PC-3 (cell line): ENCODE results near the gene NOL9. TPM values are rescaled to one million over a fixed set of nuclear protein-coding genes. Genes with fewer than 3 reads are reported as not detected.

ENCODE experiments used
- ATAC-seq: fragments of 200-7000 bp; cut with Tn5 transposase; 2 replicates; pipeline ENCODE4 v1.9.1; 2020; ENCODE audit warnings: mild to moderate bottlenecking, moderate library complexity
- BruUV-seq: library from RNA; stranded (reverse); fragments of 400-500 nt; replicated peaks from 2 replicates; lab custom pipeline; 2021; lab: Mats Ljungman, UMichigan
- CTCF ChIA-PET: fragments of 300-600 bp; sonication (Branson Sonifier 250); formaldehyde crosslinking; loops from one replicate; lab custom pipeline; 2022; ENCODE audit warnings: antibody characterized with exemption; lab: Charles Lee
- POLR2A ChIA-PET: fragments of 300-600 bp; sonication (Branson Sonifier 250); formaldehyde crosslinking; loops from one replicate; lab custom pipeline; 2022; ENCODE audit warnings: antibody characterized with exemption; ENCODE audit not compliant: unreplicated experiment; lab: Charles Lee
- DNase-seq: peaks from one replicate; pipeline ENCODE4 v3.0.0-alpha.2; 2015
- H2AFZ ChIP-seq: fragments of 300-600 bp; sonication (generic); 2 replicates; pipeline ENCODE4 v1.6.0; 2016; ENCODE audit warnings: antibody characterized with exemption, low read length
- H3F3A ChIP-seq: fragments of 300-600 bp; sonication (generic); one replicate; pipeline ENCODE4 v1.6.0; 2017; ENCODE audit warnings: antibody characterized with exemption, low read length, control low read depth, mild to moderate bottlenecking; ENCODE audit not compliant: unreplicated experiment
- H3K27ac ChIP-seq: fragments of 300-600 bp; sonication (generic); 2 replicates; pipeline ENCODE4 v1.5.1; 2016; ENCODE audit warnings: mild to moderate bottlenecking, low read length
- H3K27me3 ChIP-seq: fragments of 300-600 bp; sonication (generic); 2 replicates; pipeline ENCODE4 v1.6.1; 2016; ENCODE audit warnings: low read length, mixed read lengths
- H3K36me3 ChIP-seq: fragments of 300-600 bp; sonication (generic); 2 replicates; pipeline ENCODE4 v1.6.1; 2016; ENCODE audit warnings: low read depth, mixed run types, low read length, mixed read lengths
- H3K4me1 ChIP-seq: fragments of 300-600 bp; sonication (generic); 2 replicates; pipeline ENCODE4 v1.5.1; 2016; ENCODE audit warnings: low read length; ENCODE audit not compliant: insufficient read depth
- H3K4me2 ChIP-seq: fragments of 300-600 bp; sonication (generic); 2 replicates; pipeline ENCODE4 v1.6.0; 2016; ENCODE audit warnings: low read length
- H3K4me3 ChIP-seq: fragments of 300-600 bp; sonication (generic); 2 replicates; pipeline ENCODE4 v1.5.1; 2016; ENCODE audit warnings: mild to moderate bottlenecking, low read length, mixed read lengths
- H3K79me2 ChIP-seq: fragments of 300-600 bp; sonication (generic); 2 replicates; pipeline ENCODE4 v1.6.1; 2017; ENCODE audit warnings: low read length, mixed read lengths
- H3K9ac ChIP-seq: fragments of 300-600 bp; sonication (generic); 2 replicates; pipeline ENCODE4 v1.6.0; 2016; ENCODE audit warnings: mild to moderate bottlenecking, low read length
- H3K9me2 ChIP-seq: fragments of 300-600 bp; sonication (generic); replicated peaks from 2 replicates; pipeline ENCODE4 v1.6.1; 2016; ENCODE audit warnings: mixed run types, low read length, mixed read lengths
- H3K9me3 ChIP-seq: fragments of 300-600 bp; sonication (generic); 2 replicates; pipeline ENCODE4 v1.6.1; 2016; ENCODE audit warnings: low read length, mixed read lengths
- H4K20me1 ChIP-seq: fragments of 300-600 bp; sonication (generic); 2 replicates; pipeline ENCODE4 v1.6.1; 2016; ENCODE audit warnings: low read length, mixed read lengths
- CTCF ChIP-seq: fragments of 300-600 bp; sonication (generic); conservative IDR thresholded peaks from 2 replicates; pipeline ENCODE4 v1.5.1; 2017; ENCODE audit warnings: antibody characterized with exemption, low read depth, mild to moderate bottlenecking, low read length
- EZH2 ChIP-seq: fragments of 300-600 bp; sonication (generic); IDR thresholded peaks from one replicate; pipeline ENCODE4 v1.6.1; 2017; ENCODE audit warnings: antibody characterized with exemption, mild to moderate bottlenecking, low read length; ENCODE audit not compliant: unreplicated experiment
- EZH2phosphoT487 ChIP-seq: fragments of 300-600 bp; sonication (generic); IDR thresholded peaks from 2 replicates; pipeline ENCODE4 v1.6.1; 2018; ENCODE audit warnings: mild to moderate bottlenecking, antibody characterized with exemption, low read length, borderline replicate concordance
- intact Hi-C: fragments of 100-400 bp; cut with micrococcal nuclease; formaldehyde crosslinking; loops from 2 replicates; pipeline ENCODE4 v1.9.0; 2023
- total RNA-seq: library from RNA; depleted of rRNA; stranded (reverse); fragments of >200 nt; gene quantifications from 2 replicates; pipeline ENCODE4 v1.2.3, GENCODE V29; 2014

Gene NOL9
- total RNA-seq, 1 experiment from 2014 or later = 79.1 TPM

GRCh38 chr1:6590046-6590445 is 35.7 kb upstream of the NOL9 start:
- no peaks in the 10 kb centered on the region for H3K27me3 ChIP-seq
- peaks cover 49% of the 10 kb centered on the region for H3K36me3 ChIP-seq
- H3K4me2 ChIP-seq = no peak overlapping the region
- ChIA-PET POLR2A (no interaction called here), CTCF (no interaction called here)
- no peak overlapping the region for H3K4me3 ChIP-seq
- no peak overlapping the region for H3K27ac ChIP-seq
- H3K9ac ChIP-seq = no peak overlapping the region
- H2AFZ ChIP-seq = no peak overlapping the region
- H3K79me2 ChIP-seq = peaks cover 8% of the 10 kb centered on the region; the same call in 1 of the 2 replicates
- intact Hi-C loops = no loop called here
- H3F3A ChIP-seq = no peaks in the 10 kb centered on the region
- H3K9me3 ChIP-seq = no peaks in the 10 kb centered on the region
- ATAC-seq = no peak
- no peak for DNase-seq
- peaks cover 30% of the 10 kb centered on the region; the same call in 1 of the 2 replicates for H4K20me1 ChIP-seq
- no peaks in the 10 kb centered on the region for H3K9me2 ChIP-seq
- BruUV-seq = no TSS peak
- peaks cover 9% of the 10 kb centered on the region for H3K4me1 ChIP-seq
- TF ChIP-seq CTCF (no peak), EZH2 (no peak), EZH2phosphoT487 (no peak)

GRCh38 chr1:6588893-6589520 is 34.7 kb upstream of the NOL9 start:
- no TSS peak for BruUV-seq
- peaks cover 9% of the 10 kb centered on the region for H3K4me1 ChIP-seq
- peaks cover 42% of the 10 kb centered on the region for H3K36me3 ChIP-seq
- H3K27me3 ChIP-seq = no peaks in the 10 kb centered on the region
- ChIA-PET POLR2A (no interaction called here), CTCF (no interaction called here)
- H2AFZ ChIP-seq = no peak overlapping the region
- H4K20me1 ChIP-seq = peaks cover 26% of the 10 kb centered on the region; the same call in 1 of the 2 replicates
- H3K9ac ChIP-seq = no peak overlapping the region
- DNase-seq (no peak), ATAC-seq (no peak)
- no peak for TF ChIP-seq CTCF
- TF ChIP-seq EZH2 = no peak
- no peak for TF ChIP-seq EZH2phosphoT487
- no peak overlapping the region for H3K4me3 ChIP-seq
- no peak overlapping the region for H3K4me2 ChIP-seq
- intact Hi-C loops = no loop called here
- H3K9me3 ChIP-seq = no peaks in the 10 kb centered on the region
- no peaks in the 10 kb centered on the region for H3K9me2 ChIP-seq
- peaks cover 12% of the 10 kb centered on the region; the same call in 1 of the 2 replicates for H3K79me2 ChIP-seq
- no peak overlapping the region for H3K27ac ChIP-seq
- no peaks in the 10 kb centered on the region for H3F3A ChIP-seq
